H1 (cell line): ENCODE data around the gene DCAF7. TPM values are rescaled to one million over a fixed set of nuclear protein-coding genes. Genes with fewer than 3 reads are reported as not detected.

Source experiments
- CTCF ChIA-PET: fragments of 300-600 bp; sonication (Branson Sonifier 250); formaldehyde crosslinking; loops from one replicate; lab custom pipeline; 2021; ENCODE audit not compliant: partially characterized antibody; lab: Charles Lee
- POLR2A ChIA-PET: fragments of 300-600 bp; sonication (Branson Sonifier 250); formaldehyde crosslinking; loops from one replicate; lab custom pipeline; 2021; ENCODE audit warnings: inconsistent platforms; ENCODE audit not compliant: partially characterized antibody; lab: Charles Lee
- DNase-seq, 2 experiments: peaks; one replicate each; pipeline versions ENCODE4 v3.0.0 to v3.0.0-alpha.2; 2010 to 2022; ENCODE audit warnings: low spot score in 2 of 2, low read depth in 1 of 2, mixed read lengths in 1 of 2
- FAIRE-seq: peaks from 2 replicates; lab custom pipeline; 2011; peaks lifted over from hg19 to GRCh38; lab: Jason Lieb, UNC
- H2AFZ ChIP-seq: 2 replicates; pipeline ENCODE4 v1.8.1; 2012; ENCODE audit warnings: low read length, inconsistent platforms
- H2AK5ac ChIP-seq: 2 replicates; pipeline ENCODE4 v1.6.1; 2013; ENCODE audit warnings: low read depth, low read length
- H2BK120ac ChIP-seq: replicated peaks from 2 replicates; pipeline ENCODE3; 2013; ENCODE audit warnings: low read depth, low read length, inconsistent platforms
- H2BK12ac ChIP-seq: 2 replicates; pipeline ENCODE4 v1.6.1; 2013; ENCODE audit warnings: low read depth, low read length
- H2BK15ac ChIP-seq: 2 replicates; pipeline ENCODE4 v1.6.1; 2013; ENCODE audit warnings: low read length
- H2BK20ac ChIP-seq: 2 replicates; pipeline ENCODE4 v1.6.1; 2013; ENCODE audit warnings: low read length
- H2BK5ac ChIP-seq: 2 replicates; pipeline ENCODE4 v1.6.1; 2013; ENCODE audit warnings: low read depth, low read length
- H3K14ac ChIP-seq: 2 replicates; pipeline ENCODE4 v1.6.1; 2013; ENCODE audit warnings: inconsistent platforms; ENCODE audit not compliant: insufficient read length
- H3K18ac ChIP-seq: 2 replicates; pipeline ENCODE4 v1.6.1; 2013; ENCODE audit warnings: low read length; ENCODE audit errors: extremely low read depth
- H3K23ac ChIP-seq: 2 replicates; pipeline ENCODE4 v1.6.1; 2013; ENCODE audit warnings: inconsistent platforms; ENCODE audit not compliant: insufficient read length
- H3K23me2 ChIP-seq: 2 replicates; pipeline ENCODE4 v1.6.1; 2013; ENCODE audit warnings: low read depth, low read length
- H3K27ac ChIP-seq: 2 replicates; pipeline ENCODE4 v1.6.1; 2011; ENCODE audit warnings: low read depth, low read length, inconsistent platforms
- H3K27me3 ChIP-seq, 4 experiments: replicated peaks in 1 of 4; 1 replicate in 1 of 4; 2 replicates in 3 of 4; pipeline versions ENCODE4 v1.6.1 to v1.8.1; 2011 to 2013; ENCODE audit warnings: low read length in 3 of 4, mild to moderate bottlenecking in 3 of 4, inconsistent platforms in 2 of 4, mixed read lengths in 2 of 4, moderate library complexity in 1 of 4; ENCODE audit not compliant: control insufficient read depth in 3 of 4, insufficient read depth in 3 of 4; ENCODE audit errors: extremely low read depth in 1 of 4
- H3K36me3 ChIP-seq, 4 experiments: 2 replicates each; pipeline versions ENCODE4 v1.6.1 to v1.8.1; 2011 to 2013; ENCODE audit warnings: mild to moderate bottlenecking in 4 of 4, low read length in 3 of 4, moderate library complexity in 2 of 4, control low read depth in 1 of 4, inconsistent platforms in 1 of 4; ENCODE audit not compliant: insufficient read depth in 4 of 4, control insufficient read depth in 2 of 4
- H3K4ac ChIP-seq: replicated peaks from 2 replicates; pipeline ENCODE3; 2013; ENCODE audit warnings: low read length, low read depth, mixed read lengths, inconsistent platforms; ENCODE audit not compliant: insufficient read length
- H3K4me1 ChIP-seq, 4 experiments: replicated peaks in 1 of 4; 1 replicate in 1 of 4; 2 replicates in 3 of 4; pipeline versions ENCODE4 v1.6.1 to v1.8.1; 2011 to 2013; ENCODE audit warnings: low read length in 3 of 4, inconsistent platforms in 2 of 4, mixed read lengths in 1 of 4; ENCODE audit not compliant: insufficient read depth in 4 of 4, control insufficient read depth in 3 of 4
- H3K4me2 ChIP-seq, 2 experiments: 2 replicates each; pipeline versions ENCODE4 v1.6.1 to v1.8.1; 2011 to 2013; ENCODE audit warnings: low read depth in 2 of 2, low read length in 2 of 2, control low read depth in 1 of 2, inconsistent platforms in 1 of 2, mild to moderate bottlenecking in 1 of 2; ENCODE audit not compliant: insufficient read depth in 1 of 2
- H3K4me3 ChIP-seq, 4 experiments: fragments of 200-600, 300-600 bp in 1 of 4; sonication (generic), shearing (Covaris generic), sonication (Bioruptor Twin) in 1 of 4; 2 replicates each; pipeline versions ENCODE4 v1.5.1 to v1.8.1; 2011 to 2016; ENCODE audit warnings: low read length in 4 of 4, low read depth in 3 of 4, control low read depth in 2 of 4, inconsistent platforms in 2 of 4, mild to moderate bottlenecking in 2 of 4, mixed read lengths in 1 of 4, moderate library complexity in 1 of 4; ENCODE audit not compliant: insufficient read depth in 2 of 4; ENCODE audit errors: extremely low read depth in 1 of 4
- H3K56ac ChIP-seq: replicated peaks from 2 replicates; pipeline ENCODE3; 2013; ENCODE audit warnings: low read depth, mild to moderate bottlenecking, mixed read lengths, low read length, inconsistent platforms; ENCODE audit not compliant: insufficient read length
- H3K79me1 ChIP-seq: 2 replicates; pipeline ENCODE4 v1.6.1; 2013; ENCODE audit warnings: low read depth, low read length, control low read depth
- H3K79me2 ChIP-seq, 2 experiments: 2 replicates each; pipeline versions ENCODE4 v1.6.1 to v1.8.1; 2012 to 2013; ENCODE audit warnings: low read length in 2 of 2, mild to moderate bottlenecking in 2 of 2, inconsistent platforms in 1 of 2; ENCODE audit not compliant: insufficient read depth in 2 of 2, control insufficient read depth in 1 of 2
- H3K9ac ChIP-seq, 4 experiments: replicated peaks in 1 of 4; 1 replicate in 1 of 4; 2 replicates in 3 of 4; pipeline versions ENCODE4 v1.6.1 to v1.8.1; 2011 to 2013; ENCODE audit warnings: low read depth in 3 of 4, low read length in 3 of 4, control low read depth in 2 of 4, mild to moderate bottlenecking in 2 of 4, moderate library complexity in 2 of 4, inconsistent platforms in 1 of 4; ENCODE audit errors: extremely low read depth in 1 of 4
- H3K9me3 ChIP-seq, 2 experiments: 2 replicates each; pipeline versions ENCODE4 v1.6.1 to v1.8.1; 2012 to 2013; ENCODE audit warnings: mild to moderate bottlenecking in 2 of 2, moderate library complexity in 2 of 2, control low read depth in 1 of 2, inconsistent platforms in 1 of 2, low read depth in 1 of 2, low read length in 1 of 2, mixed read lengths in 1 of 2; ENCODE audit not compliant: insufficient read depth in 2 of 2
- H4K20me1 ChIP-seq, 2 experiments: replicated peaks in 1 of 2; 2 replicates each; pipeline versions ENCODE3 to v1.8.1; 2011 to 2013; ENCODE audit warnings: inconsistent platforms in 2 of 2, low read length in 2 of 2, mild to moderate bottlenecking in 1 of 2; ENCODE audit not compliant: insufficient read depth in 2 of 2, control insufficient read depth in 1 of 2
- H4K5ac ChIP-seq: 2 replicates; pipeline ENCODE4 v1.6.1; 2013; ENCODE audit warnings: low read length, low read depth, mixed read lengths, inconsistent platforms; ENCODE audit not compliant: insufficient read length
- H4K8ac ChIP-seq: 2 replicates; pipeline ENCODE4 v1.8.0; 2013; ENCODE audit warnings: mild to moderate bottlenecking, moderate library complexity, low read length, inconsistent platforms; ENCODE audit not compliant: insufficient read depth; ENCODE audit errors: extremely low read depth
- H4K91ac ChIP-seq: replicated peaks from 2 replicates; pipeline ENCODE3; 2013; ENCODE audit warnings: low read length, mixed read lengths, inconsistent platforms; ENCODE audit not compliant: insufficient read length
- CREB1 ChIP-seq: IDR thresholded peaks from 2 replicates; pipeline ENCODE4 v1.6.1; 2012; ENCODE audit warnings: inconsistent platforms
- GTF2F1 ChIP-seq: IDR thresholded peaks from 2 replicates; pipeline ENCODE4 v1.6.1; 2012; ENCODE audit warnings: low read depth, low read length, improper control_type of control experiment, borderline replicate concordance
- HDAC2 ChIP-seq, 2 experiments: fragments of 300-600 bp in 1 of 2; sonication (generic) in 1 of 2; IDR thresholded peaks; 2 replicates each; pipeline ENCODE4 v1.6.1; 2011 to 2012; ENCODE audit warnings: low read depth in 2 of 2, low read length in 2 of 2, mild to moderate bottlenecking in 2 of 2, moderate library complexity in 2 of 2, borderline replicate concordance in 1 of 2, inconsistent platforms in 1 of 2
- JUND ChIP-seq: IDR thresholded peaks from 2 replicates; pipeline ENCODE4 v1.6.1; 2011; ENCODE audit warnings: mild to moderate bottlenecking, improper control_type of control experiment, low read length
- KDM4A ChIP-seq: IDR thresholded peaks from one replicate; pipeline ENCODE4 v1.7.1; 2012; ENCODE audit warnings: low read depth, mild to moderate bottlenecking, moderate library complexity, low read length, inconsistent platforms; ENCODE audit not compliant: severe bottlenecking
- KDM5A ChIP-seq: fragments of 200-600 bp; IDR thresholded peaks from 2 replicates; pipeline ENCODE4 v1.7.1; 2012; ENCODE audit warnings: mild to moderate bottlenecking, low read length, inconsistent platforms, mixed read lengths
- PHF8 ChIP-seq: fragments of 200-600 bp; sonication (generic); conservative IDR thresholded peaks from 2 replicates; pipeline ENCODE4 v1.7.1; 2012; ENCODE audit warnings: low read depth, mild to moderate bottlenecking, inconsistent platforms, low read length, moderate library complexity
- POU5F1 ChIP-seq: IDR thresholded peaks from 2 replicates; pipeline ENCODE4 v1.6.1; 2011; ENCODE audit warnings: low read depth, mild to moderate bottlenecking, low read length, moderate library complexity
- ZNF274 ChIP-seq: IDR thresholded peaks from 2 replicates; pipeline ENCODE4 v1.7.0; 2012; ENCODE audit warnings: low read length, borderline replicate concordance; ENCODE audit errors: extremely low read depth
- WGBS, 2 experiments: shearing (Covaris generic) in 1 of 2; methylation state at CpG; one replicate each; pipeline versions ENCODE4 v1.1.6 to v1.1.7; 2013 to 2015; ENCODE audit warnings: low lambda C conversion rate in 2 of 2, mixed read lengths in 2 of 2, inconsistent platforms in 1 of 2, low coverage in 1 of 2, missing lambda C conversion rate in 1 of 2; ENCODE audit not compliant: insufficient replicate concordance in 2 of 2, insufficient coverage in 1 of 2, insufficient read length in 1 of 2; ENCODE audit errors: extremely low coverage in 1 of 2, missing lambda C conversion rate in 1 of 2; 5-methylcytosine and 5-hydroxymethylcytosine counted together
- polyA plus RNA-seq, 7 experiments: library from polyadenylated mRNA; depleted of rRNA in 3 of 7; stranded (reverse) in 5 of 7; unstranded in 2 of 7; fragments of >200 nt in 5 of 7; fragments of 200-250 nt in 2 of 7; gene quantifications; 1 replicate in 5 of 7; 2 replicates in 1 of 7; 4 replicates in 1 of 7; pipeline versions ENCODE4 v1.2.1 to v1.2.3, GENCODE V29; 2011 to 2013; ENCODE audit warnings: missing spikeins in 2 of 7, mixed read lengths in 2 of 7
- total RNA-seq: library from RNA; stranded (reverse); fragmentation: NEBNext Ultra II Directional; extraction: Animal tissue kit (Norgen Biotek cat#: 25700); gene quantifications from 2 replicates; pipeline ENCODE4 v1.2.1, GENCODE V29; 2021

Gene DCAF7
- total and polyA plus RNA-seq, 2 of the 8 experiments (the other 6 are each of a cell fraction or from before 2014, with no cell fraction given), result 74.9 to 94.1 TPM

DNA sequence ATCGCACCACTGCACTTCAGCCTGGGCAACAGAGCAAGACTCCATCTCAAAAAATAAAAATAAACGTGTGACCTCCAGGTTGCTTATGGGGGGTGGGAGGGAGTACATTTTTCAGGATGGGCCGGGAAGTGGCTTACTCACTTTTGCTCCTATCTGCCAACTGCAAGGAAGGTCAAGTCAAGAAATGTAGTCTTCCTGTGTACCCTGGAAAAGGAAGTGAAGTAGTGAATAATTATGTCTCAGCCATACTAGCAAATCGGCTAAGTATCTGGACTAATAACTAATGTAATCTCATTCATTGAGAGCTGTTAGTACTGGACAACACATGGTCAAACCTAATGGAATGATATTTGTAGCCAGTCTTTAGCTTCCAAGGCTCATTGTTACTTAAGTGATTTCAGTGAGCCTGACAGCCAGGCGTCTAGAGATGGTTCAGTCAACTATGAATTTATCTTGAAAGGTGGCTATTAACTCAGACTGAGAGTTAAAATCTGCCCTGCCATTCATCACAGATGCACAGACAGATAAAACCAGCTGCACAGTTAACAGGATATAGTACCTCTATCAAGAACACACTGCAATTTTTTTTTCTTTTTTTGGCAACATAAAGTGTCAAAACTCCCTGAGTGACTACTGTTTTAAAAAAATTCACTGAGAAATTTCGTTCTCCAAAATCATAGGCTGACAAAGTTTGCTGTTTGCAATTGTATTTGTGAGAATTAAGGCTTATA lies 46.7 kb downstream of the DCAF7 start:
- Histone ChIP-seq H3K27me3 (no peaks in the 10 kb centered on the region), H3K56ac (no peak overlapping the region), H3K23me2 (peaks cover 5% of the 10 kb centered on the region), H3K79me1 (no peaks in the 10 kb centered on the region; the same call in 1 of the 2 replicates), H3K4me2 (no peak overlapping the region), H3K9me3 (no peaks in the 10 kb centered on the region), H4K91ac (no peak overlapping the region), H2BK20ac (no peak overlapping the region), H3K9ac (no peak overlapping the region), H3K79me2 (no peaks in the 10 kb centered on the region), H3K36me3 (no peaks in the 10 kb centered on the region; a peak in 1 of 8 replicates), H2BK12ac (no peak overlapping the region), H3K27ac (no peak overlapping the region), H2AK5ac (no peak overlapping the region), H3K14ac (no peak overlapping the region), H3K23ac (no peak overlapping the region), H2AFZ (no peak overlapping the region), H4K5ac (no peak overlapping the region), H3K4me1 (peaks cover 0 to 3% (median 3%) of the 10 kb centered on the region in 4 experiments; a peak in 4 of 7 replicates), H4K8ac (no peak overlapping the region), H4K20me1 (no peaks in the 10 kb centered on the region), H3K4ac (no peak overlapping the region), H2BK15ac (no peak overlapping the region), H2BK120ac (no peak overlapping the region), H3K4me3 (no peak overlapping the region), H3K18ac (no peak overlapping the region), H2BK5ac (no peak overlapping the region)
- CTCF ChIA-PET, result interaction anchor here (0.7 to 1.8 kb wide), 5 partner anchors 15 to 119 kb away, joined by 3 to 7 read pairs (median 3); no protein-coding TSS in a partner anchor
- 84% methylated on average over 6 of the region's 6 CpGs; no CpG with 5 or more reads in 1 of the 2 experiments for WGBS, 2 experiments
- FAIRE-seq (no peak), DNase-seq (no peak)
- POLR2A ChIA-PET, result interaction anchor here (1.0 to 2.2 kb wide), 6 partner anchors 12 to 97 kb away, joined by 3 to 6 read pairs (median 4); partner anchors contain the start of gene MAP3K3
- no peak for TF ChIP-seq POU5F1
- no peak for TF ChIP-seq KDM4A
- TF ChIP-seq CREB1, result no peak
- no peak for TF ChIP-seq ZNF274
- no peak for TF ChIP-seq KDM5A
- TF ChIP-seq HDAC2 (IDR thresholded peaks at IDR 0.05; ENCODE audit: borderline replicate concordance in 1 of 2, low read depth in 2 of 2, low read length in 2 of 2), result no peak
- no peak for TF ChIP-seq PHF8
- no peak for TF ChIP-seq GTF2F1
- no peak for TF ChIP-seq JUND
